ENCODE results near the gene PDIA5. TPM values are rescaled to one million over a fixed set of nuclear protein-coding genes. Genes with fewer than 3 reads are reported as not detected.

The PDIA5 gene
- total RNA-seq, 2 experiments from 2014 or later = 8.1 to 11.7 TPM

DNA sequence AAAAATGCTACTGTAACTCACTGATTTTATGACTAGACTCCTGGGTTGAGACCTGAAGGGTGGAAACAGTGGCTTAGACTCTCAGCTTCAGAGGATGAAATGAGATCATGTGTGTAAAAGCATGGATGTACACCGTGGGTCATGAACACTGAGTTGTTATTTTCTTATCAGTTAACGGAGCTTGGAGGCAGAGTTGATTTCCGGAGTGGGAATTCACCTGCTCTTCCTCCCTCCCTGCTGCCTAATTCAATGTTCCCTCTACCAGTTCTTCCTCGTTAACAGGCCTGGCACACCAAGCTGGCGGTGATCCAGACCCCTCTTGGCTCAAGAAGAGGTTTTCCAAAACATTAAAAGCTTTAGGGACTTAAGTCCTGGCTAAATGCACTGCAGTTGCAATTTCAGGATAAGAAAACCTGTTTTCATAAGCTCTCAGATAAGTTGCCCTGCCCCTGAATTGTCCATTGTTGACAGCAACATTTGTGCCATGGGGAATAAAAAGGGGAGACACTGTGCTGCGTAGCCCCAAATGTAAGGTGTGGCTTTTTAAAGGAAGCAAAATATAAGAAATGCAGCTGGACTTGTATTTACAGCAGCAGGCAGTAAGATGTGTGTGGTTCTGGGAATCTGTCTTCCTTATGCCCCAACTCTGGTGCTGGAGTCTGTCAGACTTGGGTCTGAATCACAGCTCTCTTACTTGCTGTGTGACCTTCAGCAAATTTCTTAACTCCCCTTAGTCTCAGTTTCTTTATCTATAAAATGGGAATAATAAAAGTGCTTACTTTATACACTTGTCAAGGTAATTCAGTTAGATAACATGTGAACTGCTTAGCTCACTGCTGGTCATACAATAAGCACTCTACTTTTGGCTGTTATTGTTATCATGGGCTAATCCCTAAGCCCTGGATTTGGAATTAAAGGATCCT, 9.9 kb downstream of the PDIA5 start:
- intact Hi-C loops (cut with micrococcal nuclease; ENCODE audit: unreplicated experiment) = no loop called here
- H3K36me3 ChIP-seq (ENCODE audit: insufficient read depth, low read length) = no peaks in the 10 kb centered on the region
- H3K27ac ChIP-seq (ENCODE audit: low read depth, low read length, poor library complexity, severe bottlenecking) = no peak overlapping the region
- H3K9me3 ChIP-seq (ENCODE audit: low read length) = no peaks in the 10 kb centered on the region
- no peak for TF ChIP-seq EZH2phosphoT487 (IDR thresholded peaks at IDR 0.05; ENCODE audit: borderline replicate concordance, low read depth, low read length)
- TF ChIP-seq, protein P1, sequence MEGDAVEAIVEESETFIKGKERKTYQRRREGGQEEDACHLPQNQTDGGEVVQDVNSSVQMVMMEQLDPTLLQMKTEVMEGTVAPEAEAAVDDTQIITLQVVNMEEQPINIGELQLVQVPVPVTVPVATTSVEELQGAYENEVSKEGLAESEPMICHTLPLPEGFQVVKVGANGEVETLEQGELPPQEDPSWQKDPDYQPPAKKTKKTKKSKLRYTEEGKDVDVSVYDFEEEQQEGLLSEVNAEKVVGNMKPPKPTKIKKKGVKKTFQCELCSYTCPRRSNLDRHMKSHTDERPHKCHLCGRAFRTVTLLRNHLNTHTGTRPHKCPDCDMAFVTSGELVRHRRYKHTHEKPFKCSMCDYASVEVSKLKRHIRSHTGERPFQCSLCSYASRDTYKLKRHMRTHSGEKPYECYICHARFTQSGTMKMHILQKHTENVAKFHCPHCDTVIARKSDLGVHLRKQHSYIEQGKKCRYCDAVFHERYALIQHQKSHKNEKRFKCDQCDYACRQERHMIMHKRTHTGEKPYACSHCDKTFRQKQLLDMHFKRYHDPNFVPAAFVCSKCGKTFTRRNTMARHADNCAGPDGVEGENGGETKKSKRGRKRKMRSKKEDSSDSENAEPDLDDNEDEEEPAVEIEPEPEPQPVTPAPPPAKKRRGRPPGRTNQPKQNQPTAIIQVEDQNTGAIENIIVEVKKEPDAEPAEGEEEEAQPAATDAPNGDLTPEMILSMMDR (conservative IDR thresholded peaks at IDR 0.05; ENCODE audit: low read length) = no peak
- no peaks in the 10 kb centered on the region for H3K9me2 ChIP-seq (ENCODE audit: insufficient read depth, low read length)
- H3K4me3 ChIP-seq (ENCODE audit: low read depth, low read length, poor library complexity, severe bottlenecking) = no peak overlapping the region
- no peaks in the 10 kb centered on the region for H3K4me1 ChIP-seq (ENCODE audit: insufficient read depth, low read length, poor library complexity, severe bottlenecking)
- no TSS peak for BruUV-seq (replicated peaks)
- ChIA-PET CTCF (ENCODE audit: unreplicated experiment) (no interaction called here), POLR2A (no interaction called here)
- no peaks in the 10 kb centered on the region for H3K79me2 ChIP-seq (ENCODE audit: insufficient read depth, low read depth, low read length)
- H3K4me2 ChIP-seq (ENCODE audit: low read length) = no peak overlapping the region
- no peak for DNase-seq (ENCODE audit: low spot score)
- H4K20me1 ChIP-seq (ENCODE audit: insufficient read depth, low read length) = no peaks in the 10 kb centered on the region
- H2AFZ ChIP-seq (ENCODE audit: low read length) = no peak overlapping the region

DNA sequence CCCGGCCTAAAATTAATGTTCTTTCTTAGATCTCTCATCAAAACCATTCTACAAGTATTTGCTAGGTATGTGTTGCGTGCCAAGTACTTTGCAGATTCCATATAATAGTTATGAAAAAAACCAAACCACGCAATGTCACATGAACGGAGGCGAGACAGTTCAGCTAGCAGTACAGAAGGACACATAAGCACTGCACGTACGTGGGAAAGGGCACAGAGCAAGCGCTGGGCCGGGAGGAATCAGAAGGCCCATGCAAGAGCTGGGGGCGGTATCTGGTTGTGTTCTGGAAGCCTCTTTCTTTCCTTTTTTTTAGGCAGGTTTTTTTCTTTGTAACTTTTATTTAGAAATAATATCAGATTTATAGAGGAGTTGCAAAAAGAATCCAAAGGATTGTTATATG, 11.3 kb downstream of the PDIA5 start:
- Histone ChIP-seq H3K9me2 (ENCODE audit: insufficient read depth, low read length) (no peaks in the 10 kb centered on the region), H3K9me3 (ENCODE audit: low read length) (no peaks in the 10 kb centered on the region), H4K20me1 (ENCODE audit: insufficient read depth, low read length) (no peaks in the 10 kb centered on the region), H3K4me2 (ENCODE audit: low read length) (no peak overlapping the region), H3K27ac (ENCODE audit: low read depth, low read length, poor library complexity, severe bottlenecking) (no peak overlapping the region), H3K79me2 (ENCODE audit: insufficient read depth, low read depth, low read length) (no peaks in the 10 kb centered on the region), H3K36me3 (ENCODE audit: insufficient read depth, low read length) (no peaks in the 10 kb centered on the region), H3K4me1 (ENCODE audit: insufficient read depth, low read length, poor library complexity, severe bottlenecking) (no peaks in the 10 kb centered on the region), H3K4me3 (ENCODE audit: low read depth, low read length, poor library complexity, severe bottlenecking) (no peak overlapping the region), H2AFZ (ENCODE audit: low read length) (no peak overlapping the region)
- intact Hi-C loops (cut with micrococcal nuclease; ENCODE audit: unreplicated experiment) = no loop called here
- POLR2A ChIA-PET = no interaction called here
- TF ChIP-seq, protein P1 (conservative IDR thresholded peaks at IDR 0.05; ENCODE audit: low read length) = no peak
- DNase-seq (ENCODE audit: low spot score) = no peak
- CTCF ChIA-PET (ENCODE audit: unreplicated experiment) = no interaction called here
- no TSS peak for BruUV-seq (replicated peaks)

DNA sequence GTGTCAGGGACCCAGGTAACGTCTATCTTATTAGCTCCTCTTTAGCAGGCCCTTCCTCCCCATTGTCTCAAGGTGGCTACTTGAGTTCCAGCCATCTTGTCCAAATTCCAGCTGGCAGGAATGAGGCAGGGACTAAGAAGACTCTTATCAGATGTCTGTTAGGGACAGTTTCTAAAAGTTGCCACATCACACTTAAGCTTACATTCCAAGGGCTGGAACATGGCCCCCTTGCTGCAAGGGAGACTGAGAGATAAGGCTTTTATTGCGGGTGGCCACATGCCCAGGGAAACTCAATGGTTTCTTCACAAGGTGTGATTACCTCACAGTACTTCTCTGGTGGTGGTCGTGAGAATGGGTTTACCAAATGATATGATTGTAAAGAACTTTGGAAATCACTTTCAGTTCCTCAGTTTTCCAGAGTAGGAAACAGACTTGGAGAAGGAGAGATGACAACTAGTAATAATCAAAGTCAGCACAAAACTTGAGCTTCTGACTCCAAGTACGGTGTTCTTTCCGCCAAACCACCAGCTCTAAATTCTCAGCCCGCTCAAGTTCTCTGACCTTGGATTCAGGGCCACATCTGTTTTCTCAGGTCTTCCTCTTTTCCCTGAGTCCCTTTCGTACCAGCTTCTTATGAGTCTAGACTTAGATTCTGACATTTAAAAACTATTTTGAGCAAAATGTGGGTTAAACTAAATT, 14.2 kb downstream of the PDIA5 start:
- POLR2A ChIA-PET = no interaction called here
- CTCF ChIA-PET (ENCODE audit: unreplicated experiment) = no interaction called here
- no peak for DNase-seq (ENCODE audit: low spot score)
- BruUV-seq (replicated peaks) = no TSS peak
- Histone ChIP-seq H3K27ac (ENCODE audit: low read depth, low read length, poor library complexity, severe bottlenecking) (no peak overlapping the region), H3K79me2 (ENCODE audit: insufficient read depth, low read depth, low read length) (no peaks in the 10 kb centered on the region), H3K36me3 (ENCODE audit: insufficient read depth, low read length) (no peaks in the 10 kb centered on the region), H3K9me2 (ENCODE audit: insufficient read depth, low read length) (no peaks in the 10 kb centered on the region), H2AFZ (ENCODE audit: low read length) (no peak overlapping the region), H3K4me2 (ENCODE audit: low read length) (no peak overlapping the region), H3K4me1 (ENCODE audit: insufficient read depth, low read length, poor library complexity, severe bottlenecking) (no peaks in the 10 kb centered on the region), H3K4me3 (ENCODE audit: low read depth, low read length, poor library complexity, severe bottlenecking) (no peak overlapping the region), H4K20me1 (ENCODE audit: insufficient read depth, low read length) (no peaks in the 10 kb centered on the region; the same call in 1 of the 2 replicates), H3K9me3 (ENCODE audit: low read length) (no peaks in the 10 kb centered on the region)
- TF ChIP-seq, protein P1 (conservative IDR thresholded peaks at IDR 0.05; ENCODE audit: low read length) = no peak
- no peak for TF ChIP-seq EZH2phosphoT487 (IDR thresholded peaks at IDR 0.05; ENCODE audit: borderline replicate concordance, low read depth, low read length)
- intact Hi-C loops (cut with micrococcal nuclease; ENCODE audit: unreplicated experiment) = no loop called here
